ENCODE results near the gene SLC43A1. TPM values are rescaled to one million over a fixed set of nuclear protein-coding genes. Genes with fewer than 3 reads are reported as not detected.
A peak's percentile ranks its signal among the peaks of the same experiment; 100 is the strongest.

The SLC43A1 gene
- total RNA-seq, 1 donor from 2014 or later = 13.2 TPM

DNA sequence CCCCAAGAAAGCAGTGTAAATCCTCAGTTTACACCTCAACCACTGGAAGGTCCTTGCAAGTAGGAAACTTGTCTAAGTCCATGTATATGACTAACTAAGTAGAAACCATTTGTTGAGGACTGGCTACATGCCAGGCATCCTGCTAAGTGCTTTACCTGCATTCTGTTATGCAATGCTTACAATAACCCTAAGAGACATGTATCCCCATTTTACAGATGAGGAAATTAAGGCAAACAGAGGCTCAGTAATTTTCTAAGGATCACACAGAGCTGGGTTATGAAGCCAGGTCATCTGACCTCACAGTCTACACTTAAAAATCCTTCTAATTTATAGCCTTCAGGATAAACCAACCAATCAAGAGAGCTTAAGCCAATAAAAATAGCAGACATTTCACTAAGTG is 13.5 kb upstream of the SLC43A1 start:
- Histone ChIP-seq H3K27me3 (ENCODE audit: low read depth) (no peaks in the 10 kb centered on the region), H3K9me3 (no peaks in the 10 kb centered on the region), H3K4me1 (peaks cover 19% of the 10 kb centered on the region), H3K27ac (no peak overlapping the region), H3K4me3 (no peak overlapping the region), H3K36me3 (peaks cover 15% of the 10 kb centered on the region)
- DNase-seq = no peak
- TF ChIP-seq, protein P1, sequence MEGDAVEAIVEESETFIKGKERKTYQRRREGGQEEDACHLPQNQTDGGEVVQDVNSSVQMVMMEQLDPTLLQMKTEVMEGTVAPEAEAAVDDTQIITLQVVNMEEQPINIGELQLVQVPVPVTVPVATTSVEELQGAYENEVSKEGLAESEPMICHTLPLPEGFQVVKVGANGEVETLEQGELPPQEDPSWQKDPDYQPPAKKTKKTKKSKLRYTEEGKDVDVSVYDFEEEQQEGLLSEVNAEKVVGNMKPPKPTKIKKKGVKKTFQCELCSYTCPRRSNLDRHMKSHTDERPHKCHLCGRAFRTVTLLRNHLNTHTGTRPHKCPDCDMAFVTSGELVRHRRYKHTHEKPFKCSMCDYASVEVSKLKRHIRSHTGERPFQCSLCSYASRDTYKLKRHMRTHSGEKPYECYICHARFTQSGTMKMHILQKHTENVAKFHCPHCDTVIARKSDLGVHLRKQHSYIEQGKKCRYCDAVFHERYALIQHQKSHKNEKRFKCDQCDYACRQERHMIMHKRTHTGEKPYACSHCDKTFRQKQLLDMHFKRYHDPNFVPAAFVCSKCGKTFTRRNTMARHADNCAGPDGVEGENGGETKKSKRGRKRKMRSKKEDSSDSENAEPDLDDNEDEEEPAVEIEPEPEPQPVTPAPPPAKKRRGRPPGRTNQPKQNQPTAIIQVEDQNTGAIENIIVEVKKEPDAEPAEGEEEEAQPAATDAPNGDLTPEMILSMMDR (IDR thresholded peaks at IDR 0.05) = no peak
- intact Hi-C loops (cut with DNase I) = no loop called here
- ATAC-seq = no peak

DNA sequence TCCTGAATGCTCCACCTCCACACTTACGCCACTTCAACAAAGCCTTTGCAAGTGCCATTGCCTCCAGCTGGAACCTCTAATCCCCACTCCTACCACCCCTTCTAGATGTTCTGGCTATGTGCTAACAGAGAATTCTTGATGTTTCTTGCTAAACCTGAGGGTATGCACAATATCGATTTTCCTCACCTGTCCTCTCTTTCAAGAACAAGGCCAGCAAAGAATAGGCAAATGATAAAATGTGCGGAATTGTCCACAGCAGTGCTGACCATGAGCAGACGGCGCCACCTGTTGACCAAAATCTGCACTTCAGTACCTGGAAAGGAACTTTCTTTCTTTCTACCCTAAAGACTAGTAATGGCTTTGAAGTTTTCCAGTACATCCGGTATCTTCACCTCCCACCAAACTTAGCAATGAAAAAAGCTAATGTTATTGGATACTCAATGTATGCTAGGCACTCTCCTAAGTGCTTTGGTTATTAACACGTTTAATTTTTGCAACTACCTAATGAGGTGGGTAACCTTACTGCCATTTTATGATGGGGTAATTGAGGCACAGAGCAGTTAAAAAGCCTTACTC is 11.6 kb upstream of the SLC43A1 start:
- DNase-seq = peak; percentile 74
- H3K27ac ChIP-seq = no peak overlapping the region
- peaks cover 15% of the 10 kb centered on the region for H3K36me3 ChIP-seq
- H3K27me3 ChIP-seq (ENCODE audit: low read depth) = no peaks in the 10 kb centered on the region
- peaks cover 19% of the 10 kb centered on the region for H3K4me1 ChIP-seq
- no peaks in the 10 kb centered on the region for H3K9me3 ChIP-seq
- intact Hi-C loops (cut with DNase I) = no loop called here
- H3K4me3 ChIP-seq = no peak overlapping the region
- ATAC-seq = peak in 1 of 2 donors; percentile 19
- TF ChIP-seq, protein P1 (IDR thresholded peaks at IDR 0.05) = peak; percentile 91

DNA sequence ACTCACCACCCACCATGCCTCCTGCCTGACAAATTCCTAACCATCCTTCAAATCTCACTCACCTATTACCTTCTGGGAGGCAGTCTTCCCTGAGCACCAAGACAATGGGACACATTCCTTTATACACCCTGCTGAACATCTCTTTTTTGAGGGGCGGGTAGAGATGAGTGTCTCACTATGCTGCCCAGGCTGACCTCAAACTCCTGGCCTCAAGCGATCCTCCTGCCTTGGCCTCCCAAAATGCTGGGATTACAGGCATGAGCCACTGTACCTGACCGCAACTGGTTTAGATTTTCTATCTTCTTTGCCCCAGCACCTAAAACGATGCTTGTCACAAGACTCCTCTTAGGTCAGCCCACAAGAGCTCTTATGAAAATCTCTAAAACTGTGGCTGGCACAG is 7.9 kb upstream of the SLC43A1 start:
- TF ChIP-seq, protein P1 (IDR thresholded peaks at IDR 0.05) = no peak

DNA sequence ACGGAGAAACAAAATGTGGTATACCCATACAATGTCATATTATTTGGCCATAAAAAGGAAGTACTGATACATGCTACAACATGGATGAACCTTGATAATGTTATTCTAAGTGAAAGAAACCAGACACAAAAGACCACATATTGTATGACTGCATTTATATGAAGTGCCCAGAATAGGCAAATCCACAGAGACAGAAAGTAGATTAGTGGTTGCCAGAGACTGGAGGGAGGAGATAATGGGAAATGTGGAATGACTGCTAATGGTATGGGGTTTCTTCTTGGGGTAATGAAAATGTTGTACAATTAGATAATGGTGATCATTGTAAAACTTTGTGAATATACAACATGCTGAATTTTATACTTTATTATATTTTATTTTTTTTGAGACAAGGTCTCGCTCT is 5.6 kb upstream of the SLC43A1 start:
- intact Hi-C loops (cut with DNase I) = no loop called here
- H3K27me3 ChIP-seq (ENCODE audit: low read depth) = no peaks in the 10 kb centered on the region
- TF ChIP-seq, protein P1 (IDR thresholded peaks at IDR 0.05) = no peak
- ATAC-seq (no peak), DNase-seq (no peak)
- H3K9me3 ChIP-seq = no peaks in the 10 kb centered on the region
- no peaks in the 10 kb centered on the region for H3K36me3 ChIP-seq
- no peak overlapping the region for H3K4me3 ChIP-seq
- H3K27ac ChIP-seq = no peak overlapping the region
- no peaks in the 10 kb centered on the region for H3K4me1 ChIP-seq

More for the DNA sequence above, 7.9 kb upstream of the SLC43A1 start:
- Histone ChIP-seq H3K4me3 (no peak overlapping the region), H3K4me1 (no peaks in the 10 kb centered on the region), H3K9me3 (no peaks in the 10 kb centered on the region), H3K36me3 (peaks cover 7% of the 10 kb centered on the region), H3K27ac (no peak overlapping the region), H3K27me3 (ENCODE audit: low read depth) (no peaks in the 10 kb centered on the region)
- DNase-seq (no peak), ATAC-seq (no peak)
- intact Hi-C loops (cut with DNase I) = no loop called here

DNA sequence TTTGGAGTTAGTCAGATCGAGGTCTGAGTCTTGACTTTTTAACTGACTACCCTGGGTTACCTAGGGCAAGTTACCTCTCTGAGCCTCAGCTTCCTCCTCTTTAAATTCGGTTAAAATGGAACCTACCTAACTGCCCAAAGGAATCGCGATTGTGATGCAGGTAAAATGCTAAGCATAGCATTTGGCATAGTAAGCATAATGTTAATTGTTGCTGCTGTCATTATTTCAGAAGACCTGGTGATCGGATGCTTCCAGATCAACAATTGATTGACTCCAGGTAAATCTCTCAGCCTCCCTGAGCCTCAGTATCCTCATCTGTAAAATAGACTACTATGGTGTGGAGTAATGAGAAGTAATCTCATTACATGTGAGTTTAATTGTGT is 550 bp upstream of the SLC43A1 start:
- peak overlapping the region; percentile 68 for H3K27ac ChIP-seq
- H3K9me3 ChIP-seq = no peaks in the 10 kb centered on the region
- no peaks in the 10 kb centered on the region for H3K36me3 ChIP-seq
- no peaks in the 10 kb centered on the region for H3K27me3 ChIP-seq (ENCODE audit: low read depth)
- DNase-seq = no peak
- intact Hi-C loops (cut with DNase I) = no loop called here
- ATAC-seq = no peak
- peaks cover 17% of the 10 kb centered on the region for H3K4me1 ChIP-seq
- TF ChIP-seq, protein P1 (IDR thresholded peaks at IDR 0.05) = no peak
- H3K4me3 ChIP-seq = peak overlapping the region; percentile 97
